ENCODE data around the gene SH2D5. TPM values are rescaled to one million over a fixed set of nuclear protein-coding genes. Genes with fewer than 3 reads are reported as not detected.

SH2D5 gene
- under 1 TPM in 3 of 10 donors, not detected in 7; 0.15 to 0.21 (median 0.20) TPM for total RNA-seq
- polyA plus RNA-seq = 1 to 10 TPM in 1 of 2 donors, not detected in 1; 6.4 TPM
- long read RNA-seq, donor 1 = 0 reads
- long read RNA-seq, donor 2 = 0 reads
- long read RNA-seq, donor 3 = 0 reads

GRCh38 chr1:20732588-20733359 lies at the start of gene SH2D5:
Gene SH2D5 (minus strand): TSS chr1:20732703. CDS start chr1:20728044, 4,659 bp downstream.
- Histone ChIP-seq H3K4me1 (peaks cover 9 to 23% (median 21%) of the 10 kb centered on the region in 9 donors), H3K36me3 (peaks cover 0 to 14% (median 0%) of the 10 kb centered on the region in 9 donors), H3K9me3 (no peaks in the 10 kb centered on the region), H3K27me3 (peaks cover 0 to 58% (median 40%) of the 10 kb centered on the region in 7 donors), H3K4me3 (peak within 1 kb of the TSS; percentile 50 to 65 (median 60)), H3K27ac (peak within 1 kb of the TSS in 3 of 10 donors; percentile 10 to 25 (median 19))
- ATAC-seq (peak; percentile 36 to 80 (median 74)), DNase-seq (peak in 1 of 2 donors; percentile 48)
- intact Hi-C loops (cut with DNase I) = loop anchor here in 2 of 10 donors (10.0 kb wide), 1 partner anchor 208 kb away; no protein-coding TSS in a partner anchor
- 1% methylated on average over 38 of the region's 38 CpGs for WGBS, 2 donors
- TF ChIP-seq, protein P1, sequence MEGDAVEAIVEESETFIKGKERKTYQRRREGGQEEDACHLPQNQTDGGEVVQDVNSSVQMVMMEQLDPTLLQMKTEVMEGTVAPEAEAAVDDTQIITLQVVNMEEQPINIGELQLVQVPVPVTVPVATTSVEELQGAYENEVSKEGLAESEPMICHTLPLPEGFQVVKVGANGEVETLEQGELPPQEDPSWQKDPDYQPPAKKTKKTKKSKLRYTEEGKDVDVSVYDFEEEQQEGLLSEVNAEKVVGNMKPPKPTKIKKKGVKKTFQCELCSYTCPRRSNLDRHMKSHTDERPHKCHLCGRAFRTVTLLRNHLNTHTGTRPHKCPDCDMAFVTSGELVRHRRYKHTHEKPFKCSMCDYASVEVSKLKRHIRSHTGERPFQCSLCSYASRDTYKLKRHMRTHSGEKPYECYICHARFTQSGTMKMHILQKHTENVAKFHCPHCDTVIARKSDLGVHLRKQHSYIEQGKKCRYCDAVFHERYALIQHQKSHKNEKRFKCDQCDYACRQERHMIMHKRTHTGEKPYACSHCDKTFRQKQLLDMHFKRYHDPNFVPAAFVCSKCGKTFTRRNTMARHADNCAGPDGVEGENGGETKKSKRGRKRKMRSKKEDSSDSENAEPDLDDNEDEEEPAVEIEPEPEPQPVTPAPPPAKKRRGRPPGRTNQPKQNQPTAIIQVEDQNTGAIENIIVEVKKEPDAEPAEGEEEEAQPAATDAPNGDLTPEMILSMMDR (IDR thresholded peaks at IDR 0.05) = peak in 7 of 9 donors; percentile 15 to 54 (median 38)

DNA sequence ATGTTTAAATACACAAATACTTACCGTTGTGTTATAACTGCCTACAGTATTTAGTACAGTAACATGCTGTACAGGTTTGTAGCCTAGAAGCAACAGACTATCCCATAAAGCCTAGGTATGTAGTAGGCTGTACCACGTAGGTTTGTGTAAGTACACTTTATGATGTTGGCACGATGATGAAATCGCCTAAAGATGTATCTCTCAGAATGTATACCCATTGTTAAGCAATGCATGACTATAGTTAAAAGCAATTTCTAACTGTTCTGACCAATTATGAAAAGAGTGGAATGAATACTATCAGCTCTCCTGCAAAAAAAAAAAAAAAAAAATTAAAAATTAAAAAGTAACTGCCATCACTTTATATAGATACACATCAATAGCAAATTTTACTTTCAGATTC lies 43.2 kb upstream of the SH2D5 start:
- peaks cover 0 to 31% (median 13%) of the 10 kb centered on the region in 9 donors for H3K4me1 ChIP-seq
- intact Hi-C loops (cut with DNase I) = loop anchor here in 1 of 10 donors (5.0 kb wide), 1 partner anchor 33 kb away; no protein-coding TSS in a partner anchor
- H3K27me3 ChIP-seq = no peaks in the 10 kb centered on the region
- WGBS, 2 donors = 92 to 93% methylated on average over 4 of the region's 4 CpGs
- no peaks in the 10 kb centered on the region for H3K9me3 ChIP-seq
- TF ChIP-seq, protein P1 (IDR thresholded peaks at IDR 0.05) = no peak
- peaks cover 0 to 96% (median 33%) of the 10 kb centered on the region in 9 donors for H3K36me3 ChIP-seq
- no peak overlapping the region for H3K27ac ChIP-seq
- no peak for DNase-seq
- H3K4me3 ChIP-seq = no peak overlapping the region
- ATAC-seq = no peak

GRCh38 chr1:20771780-20772179 lies 39.3 kb upstream of the SH2D5 start:
- no peaks in the 10 kb centered on the region for H3K27me3 ChIP-seq
- TF ChIP-seq, protein P1 (IDR thresholded peaks at IDR 0.05) = no peak
- DNase-seq = no peak
- H3K27ac ChIP-seq = no peak overlapping the region
- H3K4me3 ChIP-seq = no peak overlapping the region
- peaks cover 0 to 16% (median 8%) of the 10 kb centered on the region in 9 donors for H3K4me1 ChIP-seq
- no peak for ATAC-seq
- no peaks in the 10 kb centered on the region for H3K9me3 ChIP-seq
- 91 to 96% methylated on average over 3 of the region's 3 CpGs for WGBS, 2 donors
- intact Hi-C loops (cut with DNase I) = no loop called here
- peaks cover 0 to 100% (median 56%) of the 10 kb centered on the region in 9 donors for H3K36me3 ChIP-seq

DNA sequence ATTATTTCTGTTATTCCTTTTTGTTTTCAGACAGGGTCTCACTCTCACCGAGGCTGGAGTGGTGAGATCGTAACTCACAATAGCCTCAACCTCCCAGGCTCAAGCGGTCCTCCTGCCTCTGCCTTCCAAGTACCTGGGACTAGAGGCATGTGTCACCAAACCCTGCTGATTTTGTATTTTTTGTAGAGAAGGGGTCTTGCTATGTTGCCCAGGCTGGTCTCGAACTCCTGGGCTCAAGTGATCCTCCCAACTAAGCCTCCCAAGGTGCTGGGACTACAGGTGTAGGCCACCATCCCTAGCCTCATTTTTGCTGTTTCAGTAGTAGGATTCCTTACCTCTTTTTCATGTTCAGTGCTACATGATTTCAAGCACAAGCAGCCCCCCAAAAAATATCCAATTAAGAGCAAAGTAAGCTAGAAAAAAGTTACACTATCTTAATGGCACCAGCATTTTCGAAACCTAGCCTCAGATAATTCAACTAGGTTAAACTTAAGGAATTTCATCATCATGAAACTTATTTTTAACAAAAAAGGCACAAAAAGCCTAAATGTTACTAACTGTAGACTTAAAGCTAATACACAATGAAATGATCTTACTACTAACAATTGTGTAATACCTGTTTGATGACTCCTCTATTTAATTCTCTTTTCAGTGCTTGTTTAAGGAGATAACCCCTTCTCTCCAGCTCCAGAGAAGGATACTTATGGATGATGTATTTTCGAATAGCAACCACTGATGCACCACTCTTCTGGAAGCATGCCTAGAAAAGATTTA lies 38.0 kb upstream of the SH2D5 start:
- ATAC-seq = no peak

More for the DNA sequence above, 38.0 kb upstream of the SH2D5 start:
- intact Hi-C loops (cut with DNase I) = no loop called here
- H3K4me3 ChIP-seq = no peak overlapping the region
- peaks cover 0 to 13% (median 0%) of the 10 kb centered on the region in 9 donors for H3K4me1 ChIP-seq
- H3K36me3 ChIP-seq = peaks cover 0 to 100% (median 65%) of the 10 kb centered on the region in 9 donors
- H3K9me3 ChIP-seq = no peaks in the 10 kb centered on the region
- DNase-seq = no peak
- no peak overlapping the region for H3K27ac ChIP-seq
- TF ChIP-seq, protein P1 (IDR thresholded peaks at IDR 0.05) = no peak
- WGBS, 2 donors = 95 to 96% methylated on average over 6 of the region's 6 CpGs
- H3K27me3 ChIP-seq = no peaks in the 10 kb centered on the region
